RWPE2 (cell line): Measurements from ENCODE around the gene PHETA2.

ENCODE experiments used
- ATAC-seq: fragments of 200-7000 bp; cut with Tn5 transposase; 3 replicates; pipeline ENCODE4 v1.9.1; 2021; ENCODE audit warnings: low read depth
- DNase-seq: peaks from one replicate; pipeline ENCODE4 v3.0.0-alpha.2; 2020; ENCODE audit warnings: low spot score
- H3K27ac ChIP-seq: fragments of 450-650 bp; 2 replicates; pipeline ENCODE4 v1.5.1; 2017; ENCODE audit warnings: mild to moderate bottlenecking; ENCODE audit not compliant: poor library complexity, severe bottlenecking
- H3K27me3 ChIP-seq: fragments of 250-450 bp; sonication (Bioruptor Pico); 2 replicates; pipeline ENCODE4 v1.5.1; 2021; ENCODE audit warnings: mild to moderate bottlenecking, moderate library complexity; ENCODE audit not compliant: insufficient read depth, poor library complexity, severe bottlenecking
- H3K36me3 ChIP-seq: fragments of 250-450 bp; sonication (Bioruptor Pico); 2 replicates; pipeline ENCODE4 v1.5.1; 2020; ENCODE audit warnings: low read depth, mild to moderate bottlenecking, moderate library complexity
- H3K4me1 ChIP-seq: fragments of 250-450 bp; sonication (Bioruptor Pico); 2 replicates; pipeline ENCODE4 v1.5.1; 2021; ENCODE audit warnings: mild to moderate bottlenecking, moderate library complexity; ENCODE audit not compliant: insufficient read depth, poor library complexity, severe bottlenecking
- H3K4me3 ChIP-seq: fragments of 250-450 bp; sonication (Bioruptor Pico); 2 replicates; pipeline ENCODE4 v1.5.1; 2021; ENCODE audit warnings: mild to moderate bottlenecking, moderate library complexity; ENCODE audit not compliant: severe bottlenecking
- H3K9me3 ChIP-seq: fragments of 250-450 bp; sonication (Bioruptor Pico); 2 replicates; pipeline ENCODE4 v1.5.1; 2021; ENCODE audit warnings: mild to moderate bottlenecking, moderate library complexity; ENCODE audit not compliant: severe bottlenecking
- TF ChIP-seq, protein P1 (sequence below): fragments of 450-650 bp; IDR thresholded peaks from one replicate; pipeline ENCODE4 v1.5.1; 2017; ENCODE audit warnings: mild to moderate bottlenecking, moderate library complexity; ENCODE audit not compliant: poor library complexity, severe bottlenecking

The PHETA2 gene

DNA sequence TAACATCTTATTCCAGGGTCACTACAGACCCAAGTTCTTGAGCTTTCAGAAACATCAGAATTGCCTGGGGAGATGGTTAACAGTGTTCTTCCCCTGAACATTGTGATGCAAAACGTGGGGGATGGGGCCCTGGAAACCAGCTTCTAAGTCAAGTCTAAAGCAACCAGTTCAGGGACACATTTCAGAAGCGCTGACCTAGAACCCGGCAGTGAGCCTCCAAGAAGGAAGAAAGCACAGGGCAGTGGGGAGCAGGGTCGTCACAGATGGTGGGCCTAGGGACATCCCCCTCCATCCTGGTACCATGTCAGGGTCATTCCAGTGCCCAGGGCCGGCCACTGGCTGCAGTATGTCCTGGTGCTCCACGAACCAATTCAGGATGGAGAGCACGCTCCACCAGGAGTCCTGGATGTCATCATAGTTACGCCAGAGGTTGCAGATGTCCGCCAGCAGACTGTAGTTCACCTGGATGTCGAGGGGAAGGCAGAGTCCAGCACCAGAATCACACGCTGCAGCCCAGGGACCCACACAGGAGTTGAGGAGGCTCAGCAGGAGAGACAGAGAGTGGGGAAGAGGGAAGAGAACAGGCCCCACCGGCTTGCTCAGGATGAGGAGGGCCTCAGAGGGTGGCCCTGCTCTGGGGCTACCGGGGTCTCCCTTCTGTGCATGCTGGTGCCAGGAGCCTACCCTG lies 8.5 kb upstream of the PHETA2 start:
- H3K27ac ChIP-seq: no peak overlapping the region
- H3K36me3 ChIP-seq: peaks cover 11% of the 10 kb centered on the region
- H3K4me3 ChIP-seq: no peak overlapping the region
- ATAC-seq: no peak
- no peaks in the 10 kb centered on the region for H3K9me3 ChIP-seq
- TF ChIP-seq, protein P1, sequence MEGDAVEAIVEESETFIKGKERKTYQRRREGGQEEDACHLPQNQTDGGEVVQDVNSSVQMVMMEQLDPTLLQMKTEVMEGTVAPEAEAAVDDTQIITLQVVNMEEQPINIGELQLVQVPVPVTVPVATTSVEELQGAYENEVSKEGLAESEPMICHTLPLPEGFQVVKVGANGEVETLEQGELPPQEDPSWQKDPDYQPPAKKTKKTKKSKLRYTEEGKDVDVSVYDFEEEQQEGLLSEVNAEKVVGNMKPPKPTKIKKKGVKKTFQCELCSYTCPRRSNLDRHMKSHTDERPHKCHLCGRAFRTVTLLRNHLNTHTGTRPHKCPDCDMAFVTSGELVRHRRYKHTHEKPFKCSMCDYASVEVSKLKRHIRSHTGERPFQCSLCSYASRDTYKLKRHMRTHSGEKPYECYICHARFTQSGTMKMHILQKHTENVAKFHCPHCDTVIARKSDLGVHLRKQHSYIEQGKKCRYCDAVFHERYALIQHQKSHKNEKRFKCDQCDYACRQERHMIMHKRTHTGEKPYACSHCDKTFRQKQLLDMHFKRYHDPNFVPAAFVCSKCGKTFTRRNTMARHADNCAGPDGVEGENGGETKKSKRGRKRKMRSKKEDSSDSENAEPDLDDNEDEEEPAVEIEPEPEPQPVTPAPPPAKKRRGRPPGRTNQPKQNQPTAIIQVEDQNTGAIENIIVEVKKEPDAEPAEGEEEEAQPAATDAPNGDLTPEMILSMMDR: no peak
- no peaks in the 10 kb centered on the region for H3K4me1 ChIP-seq
- H3K27me3 ChIP-seq: no peaks in the 10 kb centered on the region
- no peak for DNase-seq

DNA sequence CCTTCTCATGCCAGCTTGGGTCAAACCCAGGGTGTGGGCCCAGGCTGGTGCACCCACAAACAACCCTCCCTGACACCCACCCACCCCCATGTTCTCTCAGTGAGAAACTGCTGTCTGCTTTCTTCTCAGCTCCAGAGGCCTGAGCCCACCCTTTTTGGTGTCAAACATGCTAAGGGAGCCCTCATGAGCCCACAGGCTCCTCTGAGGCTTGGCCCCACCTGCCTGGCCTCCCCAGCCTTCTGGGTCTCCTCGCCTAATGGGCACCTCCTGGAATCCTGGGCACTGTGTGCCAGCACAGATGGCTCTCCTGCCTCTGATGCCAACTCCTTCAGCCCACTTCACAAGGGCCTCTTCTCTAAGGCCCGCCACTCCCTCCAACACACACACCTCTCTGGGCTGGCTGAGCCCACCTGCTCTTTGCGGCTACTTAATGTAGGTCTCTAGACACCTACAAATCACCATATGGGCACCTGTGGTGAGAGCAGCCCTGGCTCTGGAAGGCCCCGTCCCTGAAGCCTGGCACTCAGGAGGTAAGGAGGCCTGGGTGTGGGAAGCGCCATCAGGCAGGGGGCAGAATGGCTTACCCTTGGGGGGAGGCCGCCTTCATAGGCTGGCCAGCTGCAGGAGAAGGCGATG lies 7.8 kb upstream of the PHETA2 start:
- no peaks in the 10 kb centered on the region for H3K27me3 ChIP-seq
- H3K27ac ChIP-seq: no peak overlapping the region
- H3K4me1 ChIP-seq: peaks cover 2% of the 10 kb centered on the region
- TF ChIP-seq, protein P1: no peak
- ATAC-seq: no peak
- peaks cover 6% of the 10 kb centered on the region for H3K36me3 ChIP-seq
- DNase-seq: no peak
- no peak overlapping the region for H3K4me3 ChIP-seq
- H3K9me3 ChIP-seq: no peaks in the 10 kb centered on the region

DNA sequence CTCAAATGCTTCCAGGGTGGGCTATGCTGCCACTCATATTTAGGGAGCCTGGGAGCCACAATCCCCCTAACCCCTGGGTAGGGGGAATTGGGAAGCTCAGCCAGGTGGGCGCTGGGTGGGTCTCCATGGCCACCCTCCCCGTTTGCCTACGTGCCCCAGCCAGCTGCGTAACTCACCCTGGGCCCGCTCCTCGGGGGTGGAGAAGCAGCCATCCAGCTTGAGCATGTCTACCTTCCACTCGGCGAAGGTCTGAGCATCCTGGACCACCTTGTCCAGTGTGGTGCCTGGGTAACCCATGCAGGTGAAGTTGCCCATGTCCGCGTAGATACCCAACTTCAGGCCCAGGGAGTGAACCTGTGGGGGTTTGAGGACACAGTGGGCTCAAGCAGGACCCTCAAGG lies 7.1 kb upstream of the PHETA2 start:
- H3K4me3 ChIP-seq: no peak overlapping the region
- H3K27me3 ChIP-seq: no peaks in the 10 kb centered on the region
- no peak for ATAC-seq
- peaks cover 5% of the 10 kb centered on the region for H3K4me1 ChIP-seq
- no peak overlapping the region for H3K27ac ChIP-seq
- H3K36me3 ChIP-seq: peaks cover 3% of the 10 kb centered on the region
- no peak for DNase-seq
- TF ChIP-seq, protein P1: no peak
- H3K9me3 ChIP-seq: no peaks in the 10 kb centered on the region

DNA sequence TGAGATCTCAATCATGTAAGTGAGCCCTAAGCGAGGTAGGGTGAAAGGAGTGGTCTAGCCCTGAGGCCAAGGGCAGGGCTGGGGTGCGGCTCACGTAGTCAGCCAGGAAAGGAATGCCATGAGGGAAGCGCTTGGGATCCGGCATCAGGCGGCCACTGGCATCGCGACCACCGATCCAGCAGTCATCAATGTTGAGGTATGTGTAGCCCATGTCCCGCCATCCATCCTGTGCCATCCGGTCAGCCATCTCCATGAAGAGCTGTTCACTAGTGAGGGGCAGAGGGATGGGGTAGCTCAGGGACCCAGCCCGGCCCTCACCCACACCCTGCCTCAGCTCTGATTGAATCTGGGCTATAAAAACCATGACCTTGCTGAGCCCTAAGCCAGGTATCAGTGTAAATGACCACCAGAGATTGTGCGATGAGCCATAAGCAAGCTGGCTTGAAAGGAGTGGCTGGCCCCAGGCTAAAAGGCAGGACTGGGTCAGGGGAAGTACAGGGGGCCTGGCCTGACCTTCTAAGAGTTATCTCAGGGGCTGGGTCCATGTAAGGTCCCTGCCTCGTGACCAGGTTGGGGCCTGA lies 6.3 kb upstream of the PHETA2 start:
- DNase-seq (no peak), ATAC-seq (no peak)
- H3K9me3 ChIP-seq: no peaks in the 10 kb centered on the region
- peaks cover 3% of the 10 kb centered on the region for H3K36me3 ChIP-seq
- TF ChIP-seq, protein P1: no peak
- H3K27ac ChIP-seq: no peak overlapping the region
- peaks cover 5% of the 10 kb centered on the region for H3K4me1 ChIP-seq
- no peaks in the 10 kb centered on the region for H3K27me3 ChIP-seq
- H3K4me3 ChIP-seq: no peak overlapping the region

DNA sequence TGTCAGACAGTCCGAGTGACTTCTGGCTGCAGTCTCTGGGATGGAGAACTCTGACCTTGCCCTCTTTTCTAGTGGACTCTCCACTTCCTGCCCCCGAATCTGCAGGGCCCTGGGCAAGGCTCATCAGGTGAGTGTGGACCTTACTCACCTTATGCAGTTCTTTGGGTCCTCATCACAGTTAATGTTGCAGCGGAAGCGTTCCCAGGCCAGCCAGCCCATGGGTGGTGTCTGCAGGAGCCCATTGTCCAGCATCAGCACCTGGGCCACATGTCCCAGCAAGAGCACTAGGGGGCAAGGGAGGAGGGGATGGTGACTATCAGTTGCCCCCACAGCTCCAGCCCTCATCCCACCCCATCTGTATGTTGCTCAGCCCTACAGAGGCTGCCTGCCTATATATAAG lies 5.8 kb upstream of the PHETA2 start:
- no peak for DNase-seq
- Histone ChIP-seq H3K4me1 (peaks cover 5% of the 10 kb centered on the region), H3K4me3 (no peak overlapping the region), H3K27me3 (no peaks in the 10 kb centered on the region), H3K36me3 (peaks cover 3% of the 10 kb centered on the region), H3K27ac (no peak overlapping the region), H3K9me3 (no peaks in the 10 kb centered on the region)
- TF ChIP-seq, protein P1: no peak
- no peak for ATAC-seq
